NCI-H1694 (cell line): ENCODE data around the gene PCBP2.
"Not testable (repeated sequence)": the region's sequence is repeated elsewhere in the genome, so short reads cannot be mapped to it uniquely, and the experiment has no call there.

Source experiments
- DNase-seq: peaks from one replicate; lab custom pipeline; 2025; lab: John Stamatoyannopoulos, UW

Gene PCBP2

GRCh38 chr12:53472056-53472582 lies 20.2 kb downstream of the PCBP2 start:
- no peak for DNase-seq

- DNase-seq: no peak
Measured at GRCh38 chr12:53474077-53474476, 22.2 kb downstream of the PCBP2 start.

GRCh38 chr12:53474819-53475218 lies 22.9 kb downstream of the PCBP2 start:
- no peak for DNase-seq

- DNase-seq: peak; percentile 36
Measured at GRCh38 chr12:53476769-53477209, 24.9 kb downstream of the PCBP2 start.

- no peak for DNase-seq
Measured at GRCh38 chr12:53478865-53479264, 27.0 kb downstream of the PCBP2 start.

GRCh38 chr12:53479331-53479730 lies 27.4 kb downstream of the PCBP2 start:
- no peak for DNase-seq

GRCh38 chr12:53480491-53481442 lies 28.9 kb downstream of the PCBP2 start:
- no peak for DNase-seq

GRCh38 chr12:53481458-53481857 lies 29.6 kb downstream of the PCBP2 start:
- DNase-seq: not testable (repeated sequence)

GRCh38 chr12:53481939-53482586 lies 30.2 kb downstream of the PCBP2 start:
- DNase-seq: no peak

- DNase-seq: no peak
Measured at GRCh38 chr12:53482626-53483168, 30.8 kb downstream of the PCBP2 start.

GRCh38 chr12:53483225-53483978 lies 31.5 kb downstream of the PCBP2 start:
- no peak for DNase-seq

- no peak for DNase-seq
Measured at GRCh38 chr12:53483979-53484377, 32.1 kb downstream of the PCBP2 start.

- no peak for DNase-seq
Measured at GRCh38 chr12:53484686-53485575, 33.0 kb downstream of the PCBP2 start.

- no peak for DNase-seq
Measured at GRCh38 chr12:53485955-53486735, 34.2 kb downstream of the PCBP2 start.

GRCh38 chr12:53486736-53487487 lies 35.0 kb downstream of the PCBP2 start:
- no peak for DNase-seq

GRCh38 chr12:53489242-53489864 lies 37.5 kb downstream of the PCBP2 start:
- DNase-seq: no peak

GRCh38 chr12:53492188-53492587 lies 40.3 kb downstream of the PCBP2 start:
- no peak for DNase-seq

- DNase-seq: peak; percentile 55
Measured at GRCh38 chr12:53492830-53493609, 41.1 kb downstream of the PCBP2 start.
